ENCODE measurements around the gene METTL8.
"Not testable (repeated sequence)": the region's sequence is repeated elsewhere in the genome, so short reads cannot be mapped to it uniquely, and the experiment has no call there.

Gene METTL8

DNA sequence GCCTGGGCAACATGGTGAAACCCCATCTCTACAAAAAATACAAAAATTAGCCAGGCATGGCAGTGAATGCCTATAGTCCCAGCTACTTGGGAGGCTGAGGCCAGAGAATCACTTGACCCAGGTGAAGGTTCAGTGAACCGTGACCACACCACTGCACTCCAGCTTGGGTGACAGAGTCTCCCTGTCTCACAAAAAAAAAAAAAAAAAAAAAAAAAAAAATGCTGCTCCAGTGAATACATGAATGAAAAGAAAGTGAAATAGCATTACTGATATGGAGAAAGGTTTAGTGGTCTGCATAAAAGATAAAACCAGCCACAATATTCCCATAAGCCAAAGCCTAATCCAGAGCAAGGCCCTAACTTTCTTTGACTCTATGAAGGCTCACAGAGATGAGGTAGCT is 44.5 kb downstream of the METTL8 start:
- DNase-seq (ENCODE audit: low read depth, low spot score), result no peak
- no peak overlapping the region for H3K27ac ChIP-seq
- H3K9me3 ChIP-seq (ENCODE audit: low read depth, low read length), result no peaks in the 10 kb centered on the region
- TF ChIP-seq FOXP2 (optimal IDR thresholded peaks at IDR 0.05; ENCODE audit: control extremely low read depth, extremely low read length, insufficient read depth) (no peak), POLR2AphosphoS5 (IDR thresholded peaks at IDR 0.05; ENCODE audit: borderline replicate concordance, low read depth, low read length) (no peak), EZH2 (IDR thresholded peaks at IDR 0.05) (no peak)
- H3K9ac ChIP-seq (ENCODE audit: insufficient read length), result no peak overlapping the region
- H3K36me3 ChIP-seq (ENCODE audit: insufficient read depth, low read length), result no peaks in the 10 kb centered on the region
- H3K4me3 ChIP-seq, result no peak overlapping the region

DNA sequence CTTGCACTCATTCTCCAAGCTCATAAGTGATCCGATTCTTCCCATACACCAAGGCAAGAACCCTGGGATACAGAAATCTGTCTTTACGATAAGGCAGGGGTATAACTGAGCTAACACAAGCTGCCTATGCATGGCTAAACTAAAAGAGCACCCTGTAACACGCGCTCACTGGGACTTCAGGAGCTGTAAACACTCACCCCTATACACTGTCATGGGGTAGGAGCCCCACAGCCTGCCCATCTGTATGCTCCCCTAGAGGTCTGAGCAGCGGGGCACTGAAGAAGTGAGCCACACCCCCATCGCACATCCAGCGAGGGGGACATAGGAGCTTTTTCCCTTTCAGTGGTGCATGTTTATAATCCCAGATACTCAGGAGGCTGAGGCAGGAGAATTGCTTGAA is 46.7 kb downstream of the METTL8 start:
- Histone ChIP-seq H3K9ac (ENCODE audit: insufficient read length) (no peak overlapping the region), H3K27ac (no peak overlapping the region)
- no peak for TF ChIP-seq EZH2 (IDR thresholded peaks at IDR 0.05)
- TF ChIP-seq POLR2AphosphoS5 (IDR thresholded peaks at IDR 0.05; ENCODE audit: borderline replicate concordance, low read depth, low read length), result no peak
- TF ChIP-seq FOXP2 (optimal IDR thresholded peaks at IDR 0.05; ENCODE audit: control extremely low read depth, extremely low read length, insufficient read depth), result no peak

GRCh38 chr2:171386627-171387026 is 47.2 kb downstream of the METTL8 start:
- no peak for DNase-seq (ENCODE audit: low read depth, low spot score)
- H3K27ac ChIP-seq, result no peak overlapping the region
- no peak overlapping the region for H3K4me3 ChIP-seq
- H3K36me3 ChIP-seq (ENCODE audit: insufficient read depth, low read length), result no peaks in the 10 kb centered on the region
- H3K9ac ChIP-seq (ENCODE audit: insufficient read length), result no peak overlapping the region
- no peaks in the 10 kb centered on the region for H3K9me3 ChIP-seq (ENCODE audit: low read depth, low read length)
- TF ChIP-seq EZH2 (IDR thresholded peaks at IDR 0.05), result no peak
- no peak for TF ChIP-seq POLR2AphosphoS5 (IDR thresholded peaks at IDR 0.05; ENCODE audit: borderline replicate concordance, low read depth, low read length)
- no peak for TF ChIP-seq FOXP2 (optimal IDR thresholded peaks at IDR 0.05; ENCODE audit: control extremely low read depth, extremely low read length, insufficient read depth)

More for the DNA sequence above, 46.7 kb downstream of the METTL8 start:
- H3K9me3 ChIP-seq (ENCODE audit: low read depth, low read length), result no peaks in the 10 kb centered on the region
- H3K36me3 ChIP-seq (ENCODE audit: insufficient read depth, low read length), result no peaks in the 10 kb centered on the region
- no peak overlapping the region for H3K4me3 ChIP-seq
- no peak for DNase-seq (ENCODE audit: low read depth, low spot score)

DNA sequence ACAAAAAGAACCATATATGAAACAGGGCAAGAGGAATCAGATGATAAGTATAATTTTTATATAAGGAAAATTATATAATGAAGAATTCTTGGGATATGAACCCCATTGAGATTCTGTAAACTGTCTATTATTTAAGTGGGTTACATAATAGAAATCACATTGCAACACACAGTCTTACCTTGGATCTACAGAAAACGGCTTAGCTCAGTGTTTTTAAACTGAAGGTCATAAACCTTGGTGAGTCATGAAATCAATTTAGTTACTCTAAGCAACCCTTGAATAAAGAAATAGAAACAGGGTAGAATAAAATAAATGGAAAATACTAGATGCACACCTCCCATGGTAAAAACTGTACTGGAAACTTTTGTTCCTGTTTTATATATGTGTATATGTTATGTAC is 50.7 kb downstream of the METTL8 start:
- Histone ChIP-seq H3K4me3 (no peak overlapping the region), H3K9ac (ENCODE audit: insufficient read length) (no peak overlapping the region), H3K27ac (no peak overlapping the region), H3K9me3 (ENCODE audit: low read depth, low read length) (no peaks in the 10 kb centered on the region), H3K36me3 (ENCODE audit: insufficient read depth, low read length) (no peaks in the 10 kb centered on the region)
- no peak for DNase-seq (ENCODE audit: low read depth, low spot score)
- TF ChIP-seq FOXP2 (optimal IDR thresholded peaks at IDR 0.05; ENCODE audit: control extremely low read depth, extremely low read length, insufficient read depth) (no peak), POLR2AphosphoS5 (IDR thresholded peaks at IDR 0.05; ENCODE audit: borderline replicate concordance, low read depth, low read length) (no peak), EZH2 (IDR thresholded peaks at IDR 0.05) (no peak)

DNA sequence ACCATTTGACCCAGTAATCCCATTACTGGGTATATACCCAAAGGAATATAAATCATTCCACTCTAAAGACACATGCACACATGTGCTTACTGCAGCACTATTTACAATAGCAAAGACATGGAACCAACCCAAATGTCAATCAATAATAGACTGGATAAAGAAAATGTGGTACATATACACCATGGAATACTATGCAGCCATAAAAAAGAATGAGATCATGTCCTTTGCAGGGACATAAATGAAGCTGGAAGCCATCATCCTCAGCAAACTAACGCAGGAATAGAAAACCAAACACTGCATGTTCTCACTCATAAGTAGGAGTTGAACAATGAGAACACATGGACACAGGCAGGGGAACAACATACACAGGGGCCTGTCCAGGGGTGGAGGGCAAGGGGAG is 51.6 kb downstream of the METTL8 start:
- H3K27ac ChIP-seq; H3K9me3 ChIP-seq (ENCODE audit: low read depth, low read length); H3K9ac ChIP-seq (ENCODE audit: insufficient read length); DNase-seq (ENCODE audit: low read depth, low spot score); H3K4me3 ChIP-seq; H3K36me3 ChIP-seq (ENCODE audit: insufficient read depth, low read length): not testable (repeated sequence)

DNA sequence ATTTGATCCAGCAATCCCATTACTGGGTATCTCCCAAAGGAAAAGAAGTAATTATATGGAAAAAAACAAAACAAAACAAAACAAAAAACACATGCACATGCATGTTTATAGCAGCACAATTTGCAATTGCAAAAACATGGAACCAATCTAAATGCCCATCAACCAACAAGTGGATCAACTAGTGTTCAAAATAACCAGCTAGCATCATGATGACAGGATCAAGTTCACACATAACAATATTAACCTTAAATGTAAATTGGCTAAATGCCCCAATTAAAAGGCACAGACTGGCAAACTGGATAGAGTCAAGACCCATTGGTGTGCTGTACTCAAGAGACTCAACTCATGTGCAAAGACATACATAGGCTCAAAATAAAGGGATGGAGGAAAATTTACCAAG is 55.9 kb downstream of the METTL8 start:
- not testable (repeated sequence) for H3K9me3 ChIP-seq (ENCODE audit: low read depth, low read length); H3K36me3 ChIP-seq (ENCODE audit: insufficient read depth, low read length); H3K4me3 ChIP-seq; H3K27ac ChIP-seq; DNase-seq (ENCODE audit: low read depth, low spot score); H3K9ac ChIP-seq (ENCODE audit: insufficient read length)

DNA sequence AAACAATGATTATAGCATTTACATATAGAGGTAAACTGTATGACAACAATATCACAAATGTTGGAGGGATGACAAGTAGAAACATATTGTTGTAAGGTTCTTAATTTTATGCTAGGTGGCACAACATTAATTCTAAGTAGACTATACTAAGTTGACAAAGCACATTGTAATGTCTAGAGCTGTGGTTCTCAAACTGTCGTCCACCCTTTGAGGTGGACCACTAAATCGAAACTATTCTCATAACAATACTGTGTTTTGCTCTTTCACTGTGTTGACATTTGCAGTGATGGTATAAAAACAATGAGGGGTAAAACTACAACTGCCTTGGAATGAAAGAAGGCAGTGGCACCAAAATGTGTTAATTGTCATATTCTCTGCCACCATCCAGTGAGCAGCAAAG is 66.1 kb downstream of the METTL8 start:
- no peak overlapping the region for H3K4me3 ChIP-seq
- H3K9me3 ChIP-seq (ENCODE audit: low read depth, low read length), result 0 out of 2 replicates have a peak, but pooled peaks cover 3% of the 10 kb centered on the region
- no peaks in the 10 kb centered on the region for H3K36me3 ChIP-seq (ENCODE audit: insufficient read depth, low read length)
- TF ChIP-seq FOXP2 (optimal IDR thresholded peaks at IDR 0.05; ENCODE audit: control extremely low read depth, extremely low read length, insufficient read depth) (no peak), POLR2AphosphoS5 (IDR thresholded peaks at IDR 0.05; ENCODE audit: borderline replicate concordance, low read depth, low read length) (no peak), EZH2 (IDR thresholded peaks at IDR 0.05) (no peak)
- H3K9ac ChIP-seq (ENCODE audit: insufficient read length), result no peak overlapping the region
- H3K27ac ChIP-seq, result no peak overlapping the region
- no peak for DNase-seq (ENCODE audit: low read depth, low spot score)

DNA sequence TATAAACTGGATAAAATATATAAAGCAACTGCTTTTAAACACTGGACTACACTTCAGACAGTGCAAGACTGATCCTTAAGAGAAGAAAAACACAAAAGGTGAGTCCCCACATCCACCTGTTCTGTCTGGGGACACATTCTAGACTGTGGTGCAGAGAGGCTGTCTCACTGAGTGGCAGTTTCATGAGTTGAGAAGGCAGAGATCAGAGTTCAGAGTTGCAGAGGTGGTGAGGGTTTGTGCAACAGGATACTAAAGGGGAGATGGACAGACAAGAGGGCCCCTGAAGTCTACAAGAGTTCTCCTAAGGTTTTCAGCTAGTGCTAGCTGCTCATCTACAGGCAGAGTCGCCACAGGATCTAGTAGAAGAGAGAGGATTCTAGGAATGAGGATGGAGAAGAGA is 68.0 kb downstream of the METTL8 start:
- Histone ChIP-seq H3K4me3 (no peak overlapping the region), H3K36me3 (ENCODE audit: insufficient read depth, low read length) (no peaks in the 10 kb centered on the region), H3K9me3 (ENCODE audit: low read depth, low read length) (0 out of 2 replicates have a peak, but pooled peaks cover 3% of the 10 kb centered on the region), H3K27ac (no peak overlapping the region), H3K9ac (ENCODE audit: insufficient read length) (no peak overlapping the region)
- no peak for DNase-seq (ENCODE audit: low read depth, low spot score)
- TF ChIP-seq POLR2AphosphoS5 (IDR thresholded peaks at IDR 0.05; ENCODE audit: borderline replicate concordance, low read depth, low read length) (no peak), EZH2 (IDR thresholded peaks at IDR 0.05) (no peak), FOXP2 (optimal IDR thresholded peaks at IDR 0.05; ENCODE audit: control extremely low read depth, extremely low read length, insufficient read depth) (no peak)

- no peak overlapping the region for H3K9ac ChIP-seq (ENCODE audit: insufficient read length)
- no peaks in the 10 kb centered on the region for H3K36me3 ChIP-seq (ENCODE audit: insufficient read depth, low read length)
- H3K27ac ChIP-seq, result no peak overlapping the region
- TF ChIP-seq EZH2 (IDR thresholded peaks at IDR 0.05) (no peak), FOXP2 (optimal IDR thresholded peaks at IDR 0.05; ENCODE audit: control extremely low read depth, extremely low read length, insufficient read depth) (no peak), POLR2AphosphoS5 (IDR thresholded peaks at IDR 0.05; ENCODE audit: borderline replicate concordance, low read depth, low read length) (no peak)
- 0 out of 2 replicates have a peak, but pooled peaks cover 3% of the 10 kb centered on the region for H3K9me3 ChIP-seq (ENCODE audit: low read depth, low read length)
- no peak overlapping the region for H3K4me3 ChIP-seq
- DNase-seq (ENCODE audit: low read depth, low spot score), result no peak
Measured at GRCh38 chr2:171365232-171365631, 68.6 kb downstream of the METTL8 start.

Data from SK-N-MC (cell line).